K562 (cell line): Measurements from ENCODE around the gene RSPRY1. TPM values are rescaled to one million over a fixed set of nuclear protein-coding genes. Genes with fewer than 3 reads are reported as not detected.
A peak's percentile ranks its signal among the peaks of the same experiment; 100 is the strongest.

Source experiments
- ATF3 ChIP-seq, 2 experiments: fragments of 450-650 bp in 1 of 2; sonication (generic) in 1 of 2; formaldehyde crosslinking in 1 of 2; IDR thresholded peaks in 1 of 2; conservative IDR thresholded peaks in 1 of 2; 2 replicates each; pipeline versions ENCODE4 v1.6.1 to v1.8.1; 2016 to 2023; ENCODE audit warnings: mild to moderate bottlenecking in 2 of 2, moderate library complexity in 2 of 2, inconsistent platforms in 1 of 2, missing genetic modification reagents in 1 of 2
- CBX1 ChIP-seq: sonication (generic); IDR thresholded peaks from 2 replicates; pipeline ENCODE4 v1.6.1; 2016; ENCODE audit warnings: antibody characterized with exemption, low read depth, mild to moderate bottlenecking
- EP400 ChIP-seq: fragments of 450-650 bp; IDR thresholded peaks from 2 replicates; pipeline ENCODE4 v1.6.1; 2017; ENCODE audit warnings: antibody characterized with exemption, mild to moderate bottlenecking, moderate library complexity
- ETS1 ChIP-seq: conservative IDR thresholded peaks from 2 replicates; pipeline ENCODE4 v1.6.1; 2011; ENCODE audit warnings: low read depth, mild to moderate bottlenecking, low read length; ENCODE audit not compliant: control insufficient read depth
- JUND ChIP-seq, 2 experiments: IDR thresholded peaks; 2 replicates in 1 of 2; 3 replicates in 1 of 2; pipeline ENCODE4 v1.6.1; 2011; ENCODE audit warnings: borderline replicate concordance in 2 of 2, low read depth in 2 of 2, low read length in 2 of 2, improper control_type of control experiment in 1 of 2, missing biosample characterization in 1 of 2, missing genetic modification characterization in 1 of 2, missing genetic modification reagents in 1 of 2
- MAFK ChIP-seq: IDR thresholded peaks from 2 replicates; pipeline ENCODE4 v1.6.1; 2011; ENCODE audit warnings: low read length, improper control_type of control experiment
- MAX ChIP-seq: sonication (generic); formaldehyde crosslinking; IDR thresholded peaks from 2 replicates; pipeline ENCODE4 v1.9.0; 2022; ENCODE audit warnings: mild to moderate bottlenecking, missing genetic modification reagents
- NFE2 ChIP-seq: IDR thresholded peaks from 2 replicates; pipeline ENCODE4 v1.6.1; 2014; ENCODE audit warnings: antibody characterized with exemption, low read depth
- RAD51 ChIP-seq: fragments of 450-650 bp; IDR thresholded peaks from 2 replicates; pipeline ENCODE4 v1.7.1; 2016; ENCODE audit warnings: low read depth, mild to moderate bottlenecking, borderline replicate concordance
- TBP ChIP-seq: optimal IDR thresholded peaks from 2 replicates; pipeline ENCODE3; 2011; ENCODE audit warnings: low read depth, low read length, improper control_type of control experiment
- TFE3 ChIP-seq: fragments of 450-650 bp; formaldehyde crosslinking; IDR thresholded peaks from 2 replicates; pipeline ENCODE4 v1.4.0; 2020; ENCODE audit warnings: mild to moderate bottlenecking, mixed read lengths
- TOE1 ChIP-seq, 2 experiments: fragments of 450-650 bp in 1 of 2; sonication (generic) in 1 of 2; formaldehyde crosslinking in 1 of 2; IDR thresholded peaks; 2 replicates each; pipeline versions ENCODE4 v1.7.1 to v1.8.0; 2016 to 2022; ENCODE audit warnings: borderline replicate concordance in 2 of 2, mild to moderate bottlenecking in 2 of 2, antibody characterized with exemption in 1 of 2, inconsistent platforms in 1 of 2, low read depth in 1 of 2, missing genetic modification reagents in 1 of 2, moderate library complexity in 1 of 2
- USF1 ChIP-seq: sonication (generic); formaldehyde crosslinking; IDR thresholded peaks from 2 replicates; pipeline ENCODE4 v1.9.0; 2022; ENCODE audit warnings: mild to moderate bottlenecking, missing genetic modification reagents
- USF2 ChIP-seq: sonication (generic); formaldehyde crosslinking; IDR thresholded peaks from 2 replicates; pipeline ENCODE4 v1.5.0; 2020; ENCODE audit warnings: missing genetic modification reagents
- ZNF274 ChIP-seq: IDR thresholded peaks from 2 replicates; pipeline ENCODE4 v1.6.1; 2011; ENCODE audit warnings: low read depth, mild to moderate bottlenecking, low read length, moderate library complexity, borderline replicate concordance
- ZNF57 ChIP-seq: fragments of 450-650 bp; formaldehyde crosslinking; IDR thresholded peaks from 2 replicates; pipeline ENCODE4 v1.4.0; 2020; ENCODE audit warnings: mild to moderate bottlenecking, moderate library complexity
- polyA plus RNA-seq, 8 experiments: library from polyadenylated mRNA; depleted of rRNA in 4 of 8; stranded (reverse) in 5 of 8; unstranded in 3 of 8; fragments of >200 nt; fragmentation: Nextera tagmentation in 2 of 8; fragmentation: Illumina TruSeq in 1 of 8; extraction: Ambion mirVana in 2 of 8; extraction: Trizol in 1 of 8; gene quantifications; 2 replicates each; pipeline versions ENCODE4 v1.2.1 to v1.2.3, GENCODE V29; 2011 to 2014; ENCODE audit warnings: inconsistent platforms in 1 of 8, missing spikeins in 1 of 8
- total RNA-seq, 7 experiments: library from RNA; depleted of rRNA in 6 of 7; stranded (reverse); fragments of >200 nt in 6 of 7; fragmentation: Illumina TruSeq in 2 of 7; extraction: Trizol in 2 of 7; gene quantifications; 2 replicates each; pipeline versions ENCODE4 v1.2.1 to v1.2.3, GENCODE V29; 2011 to 2021; ENCODE audit warnings: low replicate concordance in 1 of 7

Gene RSPRY1
- total and polyA plus RNA-seq, 9 of the 15 experiments (the other 6 are each of a cell fraction or from before 2014, with no cell fraction given): 10.2 to 27.8 (median 20.8) TPM

GRCh38 chr16:57235128-57236021 is 49.2 kb downstream of the RSPRY1 start (continued):
- TF ChIP-seq ETS1 (no peak), EP400 (no peak), TFE3 (CRISPR knock-in tag) (0 out of 2 replicates have a peak, but pooled peaks have one; percentile 12), JUND (IDR thresholded peaks at IDR 0.05; ENCODE audit: borderline replicate concordance, low read depth, low read length) (peak; percentile 75; the same call in 1 of the 2 replicates), JUND (tag; IDR thresholded peaks at IDR 0.05; ENCODE audit: borderline replicate concordance, low read depth, low read length) (peak; percentile 79; the same call in 1 of the 3 replicates), MAX (CRISPR knock-in tag) (peak; percentile 37; the same call in 1 of the 2 replicates), USF2 (CRISPR knock-in tag) (peak; percentile 46), ATF3 (IDR thresholded peaks at IDR 0.05) (peak; percentile 84), ATF3 (CRISPR knock-in tag; conservative IDR thresholded peaks at IDR 0.05) (no peak), ZNF274 (no peak), RAD51 (peak; percentile 64; the same call in 1 of the 2 replicates), CBX1 (no peak), TOE1 (IDR thresholded peaks at IDR 0.05; ENCODE audit: borderline replicate concordance) (0 out of 2 replicates have a peak, but pooled peaks have one; percentile 26), TOE1 (CRISPR knock-in tag; IDR thresholded peaks at IDR 0.05; ENCODE audit: borderline replicate concordance, low read depth) (no peak), USF1 (CRISPR knock-in tag) (peak; percentile 72), TBP (no peak), MAFK (0 out of 2 replicates have a peak, but pooled peaks have one; percentile 2), ZNF57 (no peak), NFE2 (peak; percentile 55)
